Glutamatergic neuron (in vitro differentiated cells): ENCODE results near the gene NISCH. TPM values are rescaled to one million over a fixed set of nuclear protein-coding genes. Genes with fewer than 3 reads are reported as not detected.

ENCODE experiments used
- DNase-seq: peaks from one replicate; pipeline ENCODE4 v3.0.0; 2022
- H3K27ac Mint-ChIP-seq: one replicate; pipeline ENCODE4 v1.8.0; 2020; ENCODE audit warnings: mild to moderate bottlenecking, mixed read lengths, inconsistent platforms; ENCODE audit not compliant: unreplicated experiment
- H3K27me3 Mint-ChIP-seq: one replicate; pipeline ENCODE4 v1.8.0; 2020; ENCODE audit warnings: mild to moderate bottlenecking, moderate library complexity, mixed read lengths, inconsistent platforms; ENCODE audit not compliant: unreplicated experiment
- H3K36me3 Mint-ChIP-seq: one replicate; pipeline ENCODE4 v1.8.0; 2020; ENCODE audit warnings: mild to moderate bottlenecking, mixed read lengths, inconsistent platforms; ENCODE audit not compliant: unreplicated experiment
- H3K4me1 Mint-ChIP-seq: one replicate; pipeline ENCODE4 v1.8.0; 2020; ENCODE audit warnings: mild to moderate bottlenecking, low read depth, mixed read lengths, inconsistent platforms; ENCODE audit not compliant: unreplicated experiment
- H3K4me3 Mint-ChIP-seq: one replicate; pipeline ENCODE4 v1.8.0; 2020; ENCODE audit warnings: mild to moderate bottlenecking, mixed read lengths, inconsistent platforms; ENCODE audit not compliant: unreplicated experiment
- H3K9me3 Mint-ChIP-seq: one replicate; pipeline ENCODE4 v1.8.0; 2020; ENCODE audit warnings: mild to moderate bottlenecking, moderate library complexity, mixed read lengths, inconsistent platforms; ENCODE audit not compliant: unreplicated experiment
- CTCF ChIP-seq: fragments of 200-600 bp; sonication (generic); IDR thresholded peaks from one replicate; pipeline ENCODE4 v1.5.0; 2021; ENCODE audit not compliant: partially characterized antibody, unreplicated experiment
- total RNA-seq: library from RNA; stranded (reverse); fragmentation: NEBNext Ultra II Directional; extraction: Animal tissue kit (Norgen Biotek cat#: 25700); gene quantifications from one replicate; pipeline ENCODE4 v1.2.1, GENCODE V29; 2021; ENCODE audit not compliant: unreplicated experiment

NISCH gene
- total RNA-seq, 1 donor from 2014 or later = 280 TPM

- Mint-ChIP-seq H3K27me3 (peaks cover 16% of the 10 kb centered on the region), H3K4me3 (peak within 1 kb of the TSS; percentile 88), H3K27ac (peak within 1 kb of the TSS; percentile 86), H3K9me3 (peaks cover 19% of the 10 kb centered on the region), H3K36me3 (no peaks in the 10 kb centered on the region), H3K4me1 (peaks cover 24% of the 10 kb centered on the region)
- peak; percentile 83 for DNase-seq
- TF ChIP-seq CTCF = no peak
These were observed 78.3 kb downstream of the NISCH start, which contains the start of gene NT5DC2 for GRCh38 chr3:52533623-52534280. Gene NT5DC2 (minus strand): TSS chr3:52533857. CDS start chr3:52533737, 120 bp downstream.

DNA sequence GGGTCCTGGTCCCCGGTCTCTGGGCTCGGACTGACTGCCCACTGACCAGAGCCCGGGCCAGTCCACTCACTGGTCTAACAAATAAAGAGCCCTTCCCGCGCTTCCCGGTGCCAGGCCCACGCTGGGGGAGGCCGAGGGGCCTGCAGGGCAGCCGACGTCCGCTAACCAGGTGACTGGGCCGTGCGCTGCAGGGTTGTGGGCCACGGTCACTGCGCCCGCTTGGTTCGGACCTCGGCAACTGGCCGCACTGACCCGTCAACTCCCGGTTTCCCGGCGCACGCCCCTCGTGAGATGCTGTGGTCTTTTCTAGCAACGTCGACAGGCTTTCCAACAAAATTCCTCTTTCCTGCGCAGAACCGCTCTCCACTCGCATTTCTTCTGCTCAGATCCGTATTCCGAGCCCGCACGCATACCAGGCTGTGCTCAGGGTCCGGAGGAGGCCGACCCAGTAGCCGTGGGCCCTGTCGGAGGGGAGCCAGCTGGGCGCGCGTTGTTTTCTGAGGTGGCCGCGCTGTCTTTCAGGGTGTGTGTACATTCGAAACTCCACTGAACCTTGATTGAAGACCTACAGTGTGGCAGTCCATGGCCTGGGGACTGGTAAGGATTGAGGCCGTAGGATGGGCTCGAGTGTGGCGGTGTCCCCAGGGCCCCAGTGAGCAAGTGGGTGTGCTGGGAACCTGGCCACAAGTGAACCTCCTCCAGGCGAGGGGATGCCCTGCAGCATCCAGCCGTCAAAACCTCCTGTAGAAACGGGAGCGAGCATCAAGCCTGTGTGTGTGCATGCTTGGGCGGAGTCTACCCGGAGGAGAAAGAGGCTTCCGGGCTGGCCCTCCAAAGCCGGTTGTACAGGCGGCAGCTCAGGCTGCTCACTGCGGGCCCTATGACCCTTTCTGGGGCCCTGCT is 79.1 kb downstream of the NISCH start:
- Mint-ChIP-seq H3K4me1 (peaks cover 31% of the 10 kb centered on the region), H3K36me3 (no peaks in the 10 kb centered on the region), H3K27me3 (peaks cover 16% of the 10 kb centered on the region), H3K4me3 (peak overlapping the region; percentile 86), H3K9me3 (peaks cover 16% of the 10 kb centered on the region), H3K27ac (peak overlapping the region; percentile 86)
- no peak for TF ChIP-seq CTCF
- no peak for DNase-seq

- Mint-ChIP-seq H3K27ac (peak overlapping the region; percentile 75), H3K4me1 (peaks cover 27% of the 10 kb centered on the region), H3K36me3 (no peaks in the 10 kb centered on the region), H3K27me3 (peaks cover 14% of the 10 kb centered on the region), H3K4me3 (peak overlapping the region; percentile 86), H3K9me3 (peaks cover 16% of the 10 kb centered on the region)
- DNase-seq = no peak
- no peak for TF ChIP-seq CTCF
These were observed 80.2 kb downstream of the NISCH start for GRCh38 chr3:52535411-52536111.

DNA sequence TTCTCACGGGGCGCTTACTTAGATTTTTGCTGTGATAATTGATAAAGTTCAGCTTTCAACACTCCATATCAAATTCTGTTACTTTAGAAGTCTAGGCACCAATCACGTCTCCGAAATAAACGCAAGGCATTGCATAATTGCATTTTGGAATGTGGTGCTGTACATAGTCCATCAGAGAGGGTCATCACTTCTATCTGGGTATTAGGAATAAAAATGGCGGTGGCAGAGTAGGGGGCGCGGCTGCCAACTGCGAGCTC is 80.6 kb downstream of the NISCH start:
- Mint-ChIP-seq H3K4me1 (peaks cover 27% of the 10 kb centered on the region), H3K27ac (peak overlapping the region; percentile 75), H3K4me3 (peak overlapping the region; percentile 69), H3K27me3 (peaks cover 14% of the 10 kb centered on the region), H3K36me3 (no peaks in the 10 kb centered on the region), H3K9me3 (peaks cover 16% of the 10 kb centered on the region)
- no peak for TF ChIP-seq CTCF
- no peak for DNase-seq
